Measurements from ENCODE around the gene MRPL41.

The MRPL41 gene

DNA sequence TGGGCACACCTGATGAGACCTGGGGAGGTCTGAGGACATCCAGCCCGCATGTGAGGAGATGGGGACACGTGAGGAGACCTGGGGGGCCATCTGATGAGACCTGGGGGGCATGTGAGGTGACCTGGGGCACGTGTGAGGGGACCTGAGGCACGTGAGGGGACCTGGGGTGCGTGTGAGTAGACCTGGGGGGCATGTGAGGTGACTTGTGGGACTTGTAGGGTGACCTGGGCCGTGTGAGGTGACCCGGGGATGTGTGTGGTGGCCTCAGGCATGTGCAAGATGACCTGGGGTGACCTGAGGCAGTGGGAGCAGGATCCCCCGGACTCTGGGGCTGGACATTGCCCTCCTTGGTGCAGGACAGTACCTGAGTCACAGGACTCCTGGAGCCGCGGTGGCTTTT lies 32.1 kb upstream of the MRPL41 start:
- H3K23ac ChIP-seq (ENCODE audit: low read length): no peak overlapping the region
- H2AK5ac ChIP-seq (ENCODE audit: low read length): no peak overlapping the region
- H3K9ac ChIP-seq (ENCODE audit: low read length): no peak overlapping the region
- DNase-seq: no peak
- H3K4me2 ChIP-seq (ENCODE audit: low read length): no peak overlapping the region
- no peak overlapping the region for H3K4ac ChIP-seq (ENCODE audit: low read depth, low read length)
- no peak overlapping the region for H2BK5ac ChIP-seq (ENCODE audit: low read length)
- H3K79me1 ChIP-seq (ENCODE audit: low read length): no peaks in the 10 kb centered on the region
- H3K56ac ChIP-seq (ENCODE audit: low read length): no peak overlapping the region
- H3K27ac ChIP-seq (ENCODE audit: low read depth, low read length): no peak overlapping the region
- no peaks in the 10 kb centered on the region for H3K36me3 ChIP-seq (ENCODE audit: control insufficient read depth, insufficient read depth, low read length)
- no peaks in the 10 kb centered on the region for H3K27me3 ChIP-seq (ENCODE audit: insufficient read depth, low read length, poor library complexity)
- no peak overlapping the region for H2BK15ac ChIP-seq (replicated peaks; ENCODE audit: low read depth)
- WGBS (ENCODE audit: extremely low coverage, insufficient coverage, low lambda C conversion rate): no CpG with 5 or more reads among the region's 10 CpGs
- no peak overlapping the region for H3K4me3 ChIP-seq (ENCODE audit: low read length)
- H3K18ac ChIP-seq (ENCODE audit: low read length): no peak overlapping the region
- H4K8ac ChIP-seq (ENCODE audit: low read depth, low read length): no peak overlapping the region
- no peak overlapping the region for H2BK120ac ChIP-seq (ENCODE audit: low read depth, low read length)
- no peak overlapping the region for H4K5ac ChIP-seq (ENCODE audit: low read length)
- H3K4me1 ChIP-seq (ENCODE audit: control insufficient read depth, low read depth, low read length): no peaks in the 10 kb centered on the region
- H3K79me2 ChIP-seq (ENCODE audit: control insufficient read depth, insufficient read depth, low read length): no peaks in the 10 kb centered on the region

GRCh38 chr9:137520614-137521404 lies 30.9 kb upstream of the MRPL41 start:
- Histone ChIP-seq H2BK15ac (replicated peaks; ENCODE audit: low read depth) (no peak overlapping the region), H2BK120ac (ENCODE audit: low read depth, low read length) (no peak overlapping the region), H3K56ac (ENCODE audit: low read length) (no peak overlapping the region), H3K79me1 (ENCODE audit: low read length) (no peaks in the 10 kb centered on the region), H3K23ac (ENCODE audit: low read length) (no peak overlapping the region), H2AK5ac (ENCODE audit: low read length) (no peak overlapping the region), H3K18ac (ENCODE audit: low read length) (no peak overlapping the region), H3K9ac (ENCODE audit: low read length) (no peak overlapping the region), H3K4me3 (ENCODE audit: low read length) (no peak overlapping the region), H3K4me1 (ENCODE audit: control insufficient read depth, low read depth, low read length) (no peaks in the 10 kb centered on the region), H4K5ac (ENCODE audit: low read length) (no peak overlapping the region), H2BK5ac (ENCODE audit: low read length) (no peak overlapping the region), H3K36me3 (ENCODE audit: control insufficient read depth, insufficient read depth, low read length) (no peaks in the 10 kb centered on the region), H3K4ac (ENCODE audit: low read depth, low read length) (no peak overlapping the region), H3K4me2 (ENCODE audit: low read length) (no peak overlapping the region), H3K27ac (ENCODE audit: low read depth, low read length) (no peak overlapping the region), H3K79me2 (ENCODE audit: control insufficient read depth, insufficient read depth, low read length) (no peaks in the 10 kb centered on the region), H4K8ac (ENCODE audit: low read depth, low read length) (no peak overlapping the region), H3K27me3 (ENCODE audit: insufficient read depth, low read length, poor library complexity) (no peaks in the 10 kb centered on the region)
- WGBS (ENCODE audit: extremely low coverage, insufficient coverage, low lambda C conversion rate): no CpG with 5 or more reads among the region's 30 CpGs
- no peak for DNase-seq

DNA sequence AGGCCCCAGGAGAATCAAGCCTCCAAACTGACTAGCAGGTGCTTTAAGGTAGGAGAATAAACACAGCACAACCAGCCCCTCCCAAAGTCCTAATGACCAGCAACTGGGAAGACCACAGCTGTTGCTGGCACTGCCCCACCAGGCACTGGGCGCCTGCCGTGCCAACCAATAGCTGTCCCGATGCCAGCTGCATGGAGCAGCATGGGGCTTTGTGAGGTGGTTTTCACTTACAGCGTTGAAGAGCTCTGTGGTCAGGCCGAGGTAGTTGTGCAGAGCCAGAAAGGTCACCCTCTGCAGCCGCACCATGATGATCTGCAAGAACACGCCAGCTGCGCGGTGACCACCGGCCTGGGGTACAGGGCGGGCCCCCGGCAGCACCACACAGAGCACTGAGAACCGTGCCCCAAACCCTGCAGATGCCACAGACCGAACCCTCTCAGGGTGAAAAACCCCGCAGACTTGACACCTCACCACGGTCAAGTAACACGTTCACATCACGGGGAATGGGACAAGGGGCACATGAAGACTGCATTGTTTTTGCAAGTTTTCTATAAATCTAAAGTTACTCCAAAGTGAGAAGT lies 30.2 kb upstream of the MRPL41 start:
- no peaks in the 10 kb centered on the region for H3K27me3 ChIP-seq (ENCODE audit: insufficient read depth, low read length, poor library complexity)
- no peaks in the 10 kb centered on the region for H3K79me1 ChIP-seq (ENCODE audit: low read length)
- H2BK5ac ChIP-seq (ENCODE audit: low read length): no peak overlapping the region
- no peak overlapping the region for H4K5ac ChIP-seq (ENCODE audit: low read length)
- H2AK5ac ChIP-seq (ENCODE audit: low read length): no peak overlapping the region
- H3K18ac ChIP-seq (ENCODE audit: low read length): no peak overlapping the region
- no peak overlapping the region for H3K4me3 ChIP-seq (ENCODE audit: low read length)
- H3K56ac ChIP-seq (ENCODE audit: low read length): no peak overlapping the region
- no peak overlapping the region for H3K27ac ChIP-seq (ENCODE audit: low read depth, low read length)
- WGBS (ENCODE audit: extremely low coverage, insufficient coverage, low lambda C conversion rate): no CpG with 5 or more reads among the region's 18 CpGs
- no peak for DNase-seq
- no peak overlapping the region for H3K9ac ChIP-seq (ENCODE audit: low read length)
- no peak overlapping the region for H3K23ac ChIP-seq (ENCODE audit: low read length)
- H3K4me1 ChIP-seq (ENCODE audit: control insufficient read depth, low read depth, low read length): no peaks in the 10 kb centered on the region
- H3K4me2 ChIP-seq (ENCODE audit: low read length): no peak overlapping the region
- H3K36me3 ChIP-seq (ENCODE audit: control insufficient read depth, insufficient read depth, low read length): no peaks in the 10 kb centered on the region
- no peak overlapping the region for H2BK120ac ChIP-seq (ENCODE audit: low read depth, low read length)
- H4K8ac ChIP-seq (ENCODE audit: low read depth, low read length): no peak overlapping the region
- no peak overlapping the region for H3K4ac ChIP-seq (ENCODE audit: low read depth, low read length)
- no peaks in the 10 kb centered on the region for H3K79me2 ChIP-seq (ENCODE audit: control insufficient read depth, insufficient read depth, low read length)
- H2BK15ac ChIP-seq (replicated peaks; ENCODE audit: low read depth): no peak overlapping the region

DNA sequence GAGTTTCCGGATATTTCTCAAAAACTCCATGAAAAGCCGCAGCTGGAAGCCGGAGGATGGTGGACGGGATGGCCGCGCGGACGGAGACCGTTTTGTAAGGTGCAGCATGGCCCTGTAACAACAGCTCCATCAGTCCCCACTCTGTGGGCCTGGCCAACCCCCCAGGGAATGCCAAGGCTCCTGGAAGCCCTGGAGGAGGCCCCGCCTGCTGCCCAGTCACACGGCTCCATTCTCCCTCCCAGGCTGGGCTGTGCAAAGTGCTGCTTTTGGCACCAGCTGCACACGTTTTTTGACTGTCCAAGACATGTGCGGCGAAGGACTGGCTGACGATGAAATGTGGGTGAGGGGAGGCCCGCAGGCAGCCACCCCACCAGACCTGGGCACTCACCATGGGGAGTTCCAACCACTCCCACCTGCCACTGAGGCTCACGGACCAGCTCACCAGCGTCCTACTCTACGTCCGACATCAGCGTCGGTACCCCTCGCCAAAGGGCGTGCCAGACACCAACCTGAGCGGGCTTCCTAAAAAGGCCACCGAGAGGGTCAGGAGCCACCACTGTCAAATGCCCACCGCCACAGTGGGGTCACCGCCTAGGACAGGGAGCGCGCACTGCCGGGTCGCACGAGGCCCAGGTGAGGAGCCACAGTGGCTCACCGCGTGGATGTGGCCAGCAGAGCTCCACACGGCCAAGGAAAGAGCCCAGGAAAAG lies 28.8 kb upstream of the MRPL41 start:
- Histone ChIP-seq H2BK120ac (ENCODE audit: low read depth, low read length) (no peak overlapping the region), H3K18ac (ENCODE audit: low read length) (no peak overlapping the region), H3K4ac (ENCODE audit: low read depth, low read length) (no peak overlapping the region), H3K36me3 (ENCODE audit: control insufficient read depth, insufficient read depth, low read length) (no peaks in the 10 kb centered on the region), H3K4me2 (ENCODE audit: low read length) (no peak overlapping the region), H2AK5ac (ENCODE audit: low read length) (no peak overlapping the region), H3K27me3 (ENCODE audit: insufficient read depth, low read length, poor library complexity) (no peaks in the 10 kb centered on the region), H3K23ac (ENCODE audit: low read length) (no peak overlapping the region), H2BK5ac (ENCODE audit: low read length) (no peak overlapping the region), H3K27ac (ENCODE audit: low read depth, low read length) (no peak overlapping the region), H4K5ac (ENCODE audit: low read length) (no peak overlapping the region), H2BK15ac (replicated peaks; ENCODE audit: low read depth) (no peak overlapping the region), H3K79me2 (ENCODE audit: control insufficient read depth, insufficient read depth, low read length) (no peaks in the 10 kb centered on the region), H3K79me1 (ENCODE audit: low read length) (no peaks in the 10 kb centered on the region), H3K4me1 (ENCODE audit: control insufficient read depth, low read depth, low read length) (no peaks in the 10 kb centered on the region), H4K8ac (ENCODE audit: low read depth, low read length) (no peak overlapping the region), H3K9ac (ENCODE audit: low read length) (no peak overlapping the region), H3K56ac (ENCODE audit: low read length) (no peak overlapping the region), H3K4me3 (ENCODE audit: low read length) (no peak overlapping the region)
- DNase-seq: no peak
- WGBS (ENCODE audit: extremely low coverage, insufficient coverage, low lambda C conversion rate): no CpG with 5 or more reads among the region's 36 CpGs

- H2BK15ac ChIP-seq (replicated peaks; ENCODE audit: low read depth): no peak overlapping the region
- no peaks in the 10 kb centered on the region for H3K27me3 ChIP-seq (ENCODE audit: insufficient read depth, low read length, poor library complexity)
- H3K9ac ChIP-seq (ENCODE audit: low read length): no peak overlapping the region
Observed at GRCh38 chr9:137524161-137524980, 27.3 kb upstream of the MRPL41 start.

More at GRCh38 chr9:137524161-137524980, 27.3 kb upstream of the MRPL41 start:
- no peak overlapping the region for H2AK5ac ChIP-seq (ENCODE audit: low read length)
- no peak overlapping the region for H2BK5ac ChIP-seq (ENCODE audit: low read length)
- WGBS (ENCODE audit: extremely low coverage, insufficient coverage, low lambda C conversion rate): no CpG with 5 or more reads among the region's 33 CpGs
- no peaks in the 10 kb centered on the region for H3K79me2 ChIP-seq (ENCODE audit: control insufficient read depth, insufficient read depth, low read length)
- no peaks in the 10 kb centered on the region for H3K4me1 ChIP-seq (ENCODE audit: control insufficient read depth, low read depth, low read length)
- H3K36me3 ChIP-seq (ENCODE audit: control insufficient read depth, insufficient read depth, low read length): no peaks in the 10 kb centered on the region
- H4K5ac ChIP-seq (ENCODE audit: low read length): no peak overlapping the region
- no peak overlapping the region for H3K4me3 ChIP-seq (ENCODE audit: low read length)
- no peaks in the 10 kb centered on the region for H3K79me1 ChIP-seq (ENCODE audit: low read length)
- no peak overlapping the region for H3K4ac ChIP-seq (ENCODE audit: low read depth, low read length)
- H2BK120ac ChIP-seq (ENCODE audit: low read depth, low read length): no peak overlapping the region
- no peak overlapping the region for H4K8ac ChIP-seq (ENCODE audit: low read depth, low read length)
- H3K27ac ChIP-seq (ENCODE audit: low read depth, low read length): no peak overlapping the region
- no peak overlapping the region for H3K23ac ChIP-seq (ENCODE audit: low read length)
- H3K56ac ChIP-seq (ENCODE audit: low read length): no peak overlapping the region
- no peak overlapping the region for H3K4me2 ChIP-seq (ENCODE audit: low read length)
- DNase-seq: no peak
- no peak overlapping the region for H3K18ac ChIP-seq (ENCODE audit: low read length)
